ENCODE data around the gene CELSR1. TPM values are rescaled to one million over a fixed set of nuclear protein-coding genes. Genes with fewer than 3 reads are reported as not detected.

CELSR1 gene
- total RNA-seq, 1 donor from 2014 or later = 27.9 TPM

GRCh38 chr22:46445771-46446420 is 91.5 kb downstream of the CELSR1 start:
- no peak overlapping the region for H3K27ac Mint-ChIP-seq (ENCODE audit: unreplicated experiment)
- H3K27me3 Mint-ChIP-seq (ENCODE audit: low read depth) = no peaks in the 10 kb centered on the region
- H3K9me3 Mint-ChIP-seq (ENCODE audit: low read depth) = no peaks in the 10 kb centered on the region
- H3K36me3 Mint-ChIP-seq (ENCODE audit: low read depth) = no peaks in the 10 kb centered on the region
- no peak overlapping the region for H3K4me3 Mint-ChIP-seq (ENCODE audit: unreplicated experiment)
- no peak for TF ChIP-seq CTCF (IDR thresholded peaks at IDR 0.05)
- H3K4me1 Mint-ChIP-seq (ENCODE audit: low read depth) = peaks cover 33% of the 10 kb centered on the region
- DNase-seq (ENCODE audit: low spot score) = no peak

GRCh38 chr22:46444390-46444854 is 93.0 kb downstream of the CELSR1 start:
- Mint-ChIP-seq H3K27me3 (ENCODE audit: low read depth) (no peaks in the 10 kb centered on the region), H3K9me3 (ENCODE audit: low read depth) (no peaks in the 10 kb centered on the region), H3K4me1 (ENCODE audit: low read depth) (peaks cover 26% of the 10 kb centered on the region), H3K27ac (ENCODE audit: unreplicated experiment) (no peak overlapping the region), H3K36me3 (ENCODE audit: low read depth) (peaks cover 3% of the 10 kb centered on the region), H3K4me3 (ENCODE audit: unreplicated experiment) (no peak overlapping the region)
- DNase-seq (ENCODE audit: low spot score) = no peak
- peak; percentile 34 for TF ChIP-seq CTCF (IDR thresholded peaks at IDR 0.05)

- Mint-ChIP-seq H3K4me3 (ENCODE audit: unreplicated experiment) (no peak overlapping the region), H3K9me3 (ENCODE audit: low read depth) (no peaks in the 10 kb centered on the region), H3K4me1 (ENCODE audit: low read depth) (peaks cover 26% of the 10 kb centered on the region), H3K27ac (ENCODE audit: unreplicated experiment) (peak overlapping the region; percentile 51), H3K36me3 (ENCODE audit: low read depth) (peaks cover 3% of the 10 kb centered on the region), H3K27me3 (ENCODE audit: low read depth) (no peaks in the 10 kb centered on the region)
- no peak for DNase-seq (ENCODE audit: low spot score)
- no peak for TF ChIP-seq CTCF (IDR thresholded peaks at IDR 0.05)
Observed at GRCh38 chr22:46443850-46444389, 93.5 kb downstream of the CELSR1 start.

- Mint-ChIP-seq H3K9me3 (ENCODE audit: low read depth) (no peaks in the 10 kb centered on the region), H3K27ac (ENCODE audit: unreplicated experiment) (no peak overlapping the region), H3K36me3 (ENCODE audit: low read depth) (peaks cover 8% of the 10 kb centered on the region), H3K4me1 (ENCODE audit: low read depth) (peaks cover 18% of the 10 kb centered on the region), H3K27me3 (ENCODE audit: low read depth) (no peaks in the 10 kb centered on the region), H3K4me3 (ENCODE audit: unreplicated experiment) (no peak overlapping the region)
- no peak for TF ChIP-seq CTCF (IDR thresholded peaks at IDR 0.05)
- no peak for DNase-seq (ENCODE audit: low spot score)
Observed at GRCh38 chr22:46442217-46442853, 95.1 kb downstream of the CELSR1 start.

GRCh38 chr22:46439576-46440465 is 97.6 kb downstream of the CELSR1 start:
- DNase-seq (ENCODE audit: low spot score) = no peak
- no peaks in the 10 kb centered on the region for H3K27me3 Mint-ChIP-seq (ENCODE audit: low read depth)
- no peaks in the 10 kb centered on the region for H3K9me3 Mint-ChIP-seq (ENCODE audit: low read depth)
- H3K36me3 Mint-ChIP-seq (ENCODE audit: low read depth) = peaks cover 17% of the 10 kb centered on the region
- no peak overlapping the region for H3K27ac Mint-ChIP-seq (ENCODE audit: unreplicated experiment)
- TF ChIP-seq CTCF (IDR thresholded peaks at IDR 0.05) = no peak
- H3K4me1 Mint-ChIP-seq (ENCODE audit: low read depth) = peaks cover 11% of the 10 kb centered on the region
- H3K4me3 Mint-ChIP-seq (ENCODE audit: unreplicated experiment) = no peak overlapping the region
